Uterus (tissue), 2 donors: ENCODE data around the gene CASKIN2.

Source experiments
- CTCF ChIP-seq, 4 experiments: fragments of 200-600 bp in 2 of 4; fragments of 450-650 bp in 2 of 4; sonication (generic) in 2 of 4; IDR thresholded peaks; one replicate each; pipeline ENCODE4 v1.5.1; 2016 to 2019; ENCODE audit warnings: antibody characterized with exemption in 4 of 4, mild to moderate bottlenecking in 2 of 4, moderate library complexity in 1 of 4
- POLR2A ChIP-seq, 2 donors: fragments of 450-650 bp; IDR thresholded peaks; one replicate each; pipeline ENCODE4 v1.6.1; 2016; ENCODE audit warnings: antibody characterized with exemption in 2 of 2, mild to moderate bottlenecking in 1 of 2, moderate library complexity in 1 of 2

DNA sequence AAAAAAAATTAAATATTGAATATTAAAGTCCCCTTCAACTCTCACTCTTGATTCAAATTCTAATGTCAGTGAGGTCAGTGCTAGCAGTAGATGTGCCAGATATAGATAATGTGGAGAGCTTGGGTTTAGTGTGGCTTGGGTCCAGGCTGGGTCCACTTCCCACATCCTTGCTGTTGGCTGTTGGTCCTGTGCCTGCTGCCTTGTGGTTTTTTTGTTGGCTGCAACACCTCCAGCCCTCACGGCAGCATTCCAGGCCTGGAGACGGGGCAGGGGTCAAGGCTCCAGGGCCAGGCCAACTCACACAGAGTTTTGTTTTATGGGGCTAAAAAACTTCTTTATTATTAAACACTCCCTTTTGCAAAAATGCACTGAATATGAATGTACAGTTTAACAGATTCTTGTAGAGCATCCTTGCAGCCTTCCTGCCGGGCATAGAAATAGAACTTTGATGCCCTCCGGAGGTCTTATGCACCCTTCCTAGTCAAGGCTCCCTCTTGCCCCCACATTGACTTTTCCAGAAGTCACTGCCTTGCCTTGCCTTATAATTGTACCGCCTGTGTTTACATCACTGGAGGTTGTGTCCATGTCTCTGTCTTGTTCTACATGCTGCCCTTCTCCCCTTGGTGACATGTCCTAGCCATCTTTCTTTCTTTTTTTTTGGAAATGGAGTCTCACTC, 46.7 kb upstream of the CASKIN2 start:
- TF ChIP-seq CTCF (IDR thresholded peaks at IDR 0.05) (no peak), POLR2A (IDR thresholded peaks at IDR 0.05) (no peak)
